Fibroblast of skin of right biceps (primary cell): ENCODE results near the gene ASB4.

Experiments
- DNase-seq: peaks from one replicate; pipeline ENCODE4 v3.0.0-alpha.2; 2013

ASB4 gene

GRCh38 chr7:95558864-95559263, 73.1 kb downstream of the ASB4 start:
- no peak for DNase-seq

- DNase-seq: no peak
These were observed 74.9 kb downstream of the ASB4 start for GRCh38 chr7:95560674-95561073.

- DNase-seq: no peak
These were observed 84.0 kb downstream of the ASB4 start for GRCh38 chr7:95569720-95570119.

- no peak for DNase-seq
These were observed 91.4 kb downstream of the ASB4 start for GRCh38 chr7:95577137-95577536.

GRCh38 chr7:95578299-95578855, 92.6 kb downstream of the ASB4 start:
- no peak for DNase-seq

- no peak for DNase-seq
These were observed 93.6 kb downstream of the ASB4 start for GRCh38 chr7:95579318-95579717.

- no peak for DNase-seq
These were observed 95.7 kb downstream of the ASB4 start for GRCh38 chr7:95581467-95581866.

GRCh38 chr7:95582578-95583293, 97.0 kb downstream of the ASB4 start:
- DNase-seq: no peak

GRCh38 chr7:95583834-95584621, 98.3 kb downstream of the ASB4 start:
- no peak for DNase-seq

- DNase-seq: no peak
These were observed 99.2 kb downstream of the ASB4 start for GRCh38 chr7:95584769-95585425.

- no peak for DNase-seq
These were observed 99.7 kb downstream of the ASB4 start for GRCh38 chr7:95585426-95585789.

GRCh38 chr7:95586951-95587301, 101.2 kb downstream of the ASB4 start:
- DNase-seq: no peak

GRCh38 chr7:95589031-95589430, 103.3 kb downstream of the ASB4 start:
- no peak for DNase-seq

GRCh38 chr7:95589766-95590165, 104.0 kb downstream of the ASB4 start:
- no peak for DNase-seq
